Cardiac muscle cell (in vitro differentiated cells and primary cell): ENCODE results near the gene FLNC. TPM values are rescaled to one million over a fixed set of nuclear protein-coding genes. Genes with fewer than 3 reads are reported as not detected.

Experiments used
- DNase-seq, 2 donors: peaks; one replicate each; pipeline versions ENCODE4 v3.0.0 to v3.0.0-alpha.2; 2010 to 2017; ENCODE audit warnings: low read depth in 1 of 2, low spot score in 1 of 2
- H3K27ac ChIP-seq: fragments of 200-600 bp; sonication (generic); 2 replicates; pipeline ENCODE4 v1.5.1; 2016
- H3K27me3 ChIP-seq: fragments of 200-600 bp; sonication (generic); 2 replicates; pipeline ENCODE4 v1.6.0; 2016; ENCODE audit warnings: control low read depth
- H3K36me3 ChIP-seq: fragments of 200-600 bp; sonication (generic); 2 replicates; pipeline ENCODE4 v1.5.1; 2016; ENCODE audit warnings: control low read depth
- H3K4me1 ChIP-seq: fragments of 200-600 bp; sonication (generic); 2 replicates; pipeline ENCODE4 v1.8.1; 2017; ENCODE audit warnings: low read depth, mild to moderate bottlenecking, mixed run types
- H3K4me3 ChIP-seq: fragments of 200-600 bp; sonication (generic); 2 replicates; pipeline ENCODE4 v1.5.1; 2016; ENCODE audit warnings: mild to moderate bottlenecking
- H3K9me3 ChIP-seq: fragments of 200-600 bp; sonication (generic); 2 replicates; pipeline ENCODE4 v1.5.1; 2017; ENCODE audit warnings: low read depth, mild to moderate bottlenecking, control low read depth
- polyA plus RNA-seq: library from polyadenylated mRNA; unstranded; fragments of >200 nt; fragmentation: Nextera tagmentation; extraction: Ambion mirVana; gene quantifications from 2 replicates; pipeline ENCODE4 v1.2.1, GENCODE V29; 2016
- total RNA-seq: library from RNA; depleted of rRNA; stranded (reverse); fragments of >200 nt; gene quantifications from 2 replicates; pipeline ENCODE4 v1.2.3, GENCODE V29; 2016
- TF ChIP-seq, protein P1 (sequence below): IDR thresholded peaks from 2 replicates; pipeline ENCODE4 v1.5.1; 2012; ENCODE audit warnings: low read depth, mild to moderate bottlenecking, low read length

The FLNC gene
- total and polyA plus RNA-seq, 2 experiments from 2014 or later: 196 to 516 TPM

GRCh38 chr7:128792471-128793180, 37.6 kb upstream of the FLNC start:
- Histone ChIP-seq H3K4me3 (no peak overlapping the region), H3K27me3 (no peaks in the 10 kb centered on the region), H3K4me1 (no peaks in the 10 kb centered on the region), H3K9me3 (no peaks in the 10 kb centered on the region), H3K36me3 (no peaks in the 10 kb centered on the region), H3K27ac (no peak overlapping the region)
- DNase-seq: no peak
- TF ChIP-seq, protein P1, sequence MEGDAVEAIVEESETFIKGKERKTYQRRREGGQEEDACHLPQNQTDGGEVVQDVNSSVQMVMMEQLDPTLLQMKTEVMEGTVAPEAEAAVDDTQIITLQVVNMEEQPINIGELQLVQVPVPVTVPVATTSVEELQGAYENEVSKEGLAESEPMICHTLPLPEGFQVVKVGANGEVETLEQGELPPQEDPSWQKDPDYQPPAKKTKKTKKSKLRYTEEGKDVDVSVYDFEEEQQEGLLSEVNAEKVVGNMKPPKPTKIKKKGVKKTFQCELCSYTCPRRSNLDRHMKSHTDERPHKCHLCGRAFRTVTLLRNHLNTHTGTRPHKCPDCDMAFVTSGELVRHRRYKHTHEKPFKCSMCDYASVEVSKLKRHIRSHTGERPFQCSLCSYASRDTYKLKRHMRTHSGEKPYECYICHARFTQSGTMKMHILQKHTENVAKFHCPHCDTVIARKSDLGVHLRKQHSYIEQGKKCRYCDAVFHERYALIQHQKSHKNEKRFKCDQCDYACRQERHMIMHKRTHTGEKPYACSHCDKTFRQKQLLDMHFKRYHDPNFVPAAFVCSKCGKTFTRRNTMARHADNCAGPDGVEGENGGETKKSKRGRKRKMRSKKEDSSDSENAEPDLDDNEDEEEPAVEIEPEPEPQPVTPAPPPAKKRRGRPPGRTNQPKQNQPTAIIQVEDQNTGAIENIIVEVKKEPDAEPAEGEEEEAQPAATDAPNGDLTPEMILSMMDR: no peak

- Histone ChIP-seq H3K9me3 (no peaks in the 10 kb centered on the region), H3K4me3 (no peak overlapping the region), H3K27ac (no peak overlapping the region), H3K27me3 (no peaks in the 10 kb centered on the region), H3K36me3 (no peaks in the 10 kb centered on the region), H3K4me1 (no peaks in the 10 kb centered on the region)
- DNase-seq: no peak
- TF ChIP-seq, protein P1: no peak
These were observed 37.0 kb upstream of the FLNC start for GRCh38 chr7:128793181-128793547.

GRCh38 chr7:128794020-128794419, 36.2 kb upstream of the FLNC start:
- no peak overlapping the region for H3K4me3 ChIP-seq
- H3K9me3 ChIP-seq: no peaks in the 10 kb centered on the region
- H3K27me3 ChIP-seq: no peaks in the 10 kb centered on the region
- TF ChIP-seq, protein P1: no peak
- no peak for DNase-seq
- no peaks in the 10 kb centered on the region for H3K4me1 ChIP-seq
- H3K36me3 ChIP-seq: no peaks in the 10 kb centered on the region
- no peak overlapping the region for H3K27ac ChIP-seq

GRCh38 chr7:128794436-128794835, 35.8 kb upstream of the FLNC start:
- Histone ChIP-seq H3K27me3 (no peaks in the 10 kb centered on the region), H3K36me3 (no peaks in the 10 kb centered on the region), H3K27ac (no peak overlapping the region), H3K4me1 (no peaks in the 10 kb centered on the region), H3K4me3 (no peak overlapping the region), H3K9me3 (no peaks in the 10 kb centered on the region)
- TF ChIP-seq, protein P1: no peak
- DNase-seq: no peak

DNA sequence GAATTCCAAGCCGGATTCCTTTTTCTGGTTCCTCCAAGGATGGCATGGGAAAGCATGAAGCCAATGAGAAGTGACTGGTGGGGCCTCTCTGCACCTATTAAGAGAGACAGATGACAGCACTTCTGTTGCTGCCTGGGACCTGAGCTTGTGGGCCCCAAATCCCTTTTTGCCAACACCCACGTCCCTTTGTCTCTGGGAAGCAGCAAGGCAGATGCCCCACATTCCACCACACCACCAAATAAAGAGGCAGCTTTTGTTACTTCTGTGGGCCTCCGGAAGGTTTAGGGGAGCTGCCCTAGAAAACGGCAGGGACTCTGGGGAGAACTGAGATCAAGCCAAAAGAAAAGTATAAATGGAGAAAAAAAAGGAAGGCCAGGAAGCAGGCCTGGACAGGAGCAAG, 35.1 kb upstream of the FLNC start:
- DNase-seq: no peak
- H3K4me3 ChIP-seq: no peak overlapping the region
- peaks cover 3% of the 10 kb centered on the region for H3K36me3 ChIP-seq
- TF ChIP-seq, protein P1: no peak
- no peaks in the 10 kb centered on the region for H3K9me3 ChIP-seq
- H3K4me1 ChIP-seq: no peaks in the 10 kb centered on the region
- no peaks in the 10 kb centered on the region for H3K27me3 ChIP-seq
- no peak overlapping the region for H3K27ac ChIP-seq
